HepG2 (cell line): ENCODE results near the gene PLXNA4. TPM values are rescaled to one million over a fixed set of nuclear protein-coding genes. Genes with fewer than 3 reads are reported as not detected.

Experiments
- ATAC-seq: fragments of 200-7000 bp; cut with Tn5 transposase; 3 replicates; pipeline ENCODE4 v1.9.1; 2020; ENCODE audit warnings: mild to moderate bottlenecking, moderate library complexity
- BruUV-seq: library from RNA; stranded (reverse); fragments of 400-500 nt; replicated peaks from 2 replicates; lab custom pipeline; 2021; lab: Mats Ljungman, UMichigan
- CTCF ChIA-PET: fragments of 300-600 bp; formaldehyde crosslinking; extraction: SDS; loops from one replicate; lab custom pipeline; 2021; ENCODE audit warnings: low total read pairs, inconsistent platforms, low intra/inter-chr PET ratio; lab: Yijun Ruan, JAX
- POLR2A ChIA-PET: fragments of 350-600 bp; sonication (Branson Sonifier 250); formaldehyde crosslinking; loops from one replicate; lab custom pipeline; 2020; ENCODE audit warnings: antibody characterized with exemption, inconsistent platforms; lab: Yijun Ruan, JAX
- DNase-seq: peaks from one replicate; pipeline ENCODE4 v3.0.0-alpha.2; 2015; ENCODE audit warnings: low spot score
- FAIRE-seq: peaks from 3 replicates; lab custom pipeline; 2011; peaks lifted over from hg19 to GRCh38; lab: Jason Lieb, UNC
- H2AFZ ChIP-seq: one replicate; pipeline ENCODE4 v1.6.1; 2011; ENCODE audit warnings: low read length, inconsistent platforms
- H3K27ac ChIP-seq: fragments of 300-600 bp; 3 replicates; pipeline ENCODE4 v1.8.0; 2011; ENCODE audit warnings: mixed run types, mild to moderate bottlenecking, mixed read lengths, low read length, inconsistent platforms; ENCODE audit not compliant: insufficient read depth; ENCODE audit errors: extremely low read length
- H3K27me3 ChIP-seq, 2 experiments: fragments of 200-600 bp in 1 of 2; 2 replicates in 1 of 2; 3 replicates in 1 of 2; pipeline versions ENCODE4 v1.6.0 to v1.8.0; 2011; ENCODE audit warnings: low read length in 2 of 2, mild to moderate bottlenecking in 2 of 2, moderate library complexity in 2 of 2, inconsistent platforms in 1 of 2; ENCODE audit not compliant: insufficient read depth in 2 of 2, control insufficient read depth in 1 of 2
- H3K36me3 ChIP-seq, 2 experiments: fragments of 200-600 bp in 1 of 2; replicated peaks in 1 of 2; 2 replicates in 1 of 2; 3 replicates in 1 of 2; pipeline versions ENCODE4 v1.5.1 to v1.8.0; 2011; ENCODE audit warnings: low read length in 2 of 2, inconsistent platforms in 1 of 2; ENCODE audit not compliant: insufficient read depth in 2 of 2, control insufficient read depth in 1 of 2
- H3K4me1 ChIP-seq: 2 replicates; pipeline ENCODE4 v1.5.1; 2012; ENCODE audit warnings: low read length, inconsistent platforms; ENCODE audit not compliant: insufficient read depth
- H3K4me2 ChIP-seq: 2 replicates; pipeline ENCODE4 v1.6.0; 2011; ENCODE audit warnings: low read depth, low read length, inconsistent platforms
- H3K4me3 ChIP-seq, 3 experiments: fragments of 200-600 bp in 1 of 3; sonication (generic), shearing (Covaris generic) in 1 of 3; replicated peaks in 1 of 3; 2 replicates each; pipeline ENCODE4 v1.5.1; 2011 to 2016; ENCODE audit warnings: low read length in 3 of 3, inconsistent platforms in 2 of 3, low read depth in 2 of 3, mild to moderate bottlenecking in 2 of 3, control low read depth in 1 of 3, mixed read lengths in 1 of 3; ENCODE audit not compliant: insufficient read depth in 1 of 3
- H3K79me2 ChIP-seq: one replicate; pipeline ENCODE4 v1.6.1; 2011; ENCODE audit warnings: low read length, inconsistent platforms; ENCODE audit not compliant: insufficient read depth
- H3K9ac ChIP-seq: 2 replicates; pipeline ENCODE4 v1.6.0; 2011; ENCODE audit warnings: mild to moderate bottlenecking, low read depth, low read length, inconsistent platforms; ENCODE audit not compliant: insufficient read depth
- H3K9me3 ChIP-seq: 2 replicates; pipeline ENCODE4 v1.5.1; 2012; ENCODE audit warnings: mild to moderate bottlenecking, low read length
- H4K20me1 ChIP-seq: 2 replicates; pipeline ENCODE4 v1.6.0; 2011; ENCODE audit warnings: inconsistent platforms, mild to moderate bottlenecking, low read length, moderate library complexity; ENCODE audit not compliant: insufficient read depth
- FOXK1 ChIP-seq: sonication (generic); formaldehyde crosslinking; IDR thresholded peaks from 2 replicates; pipeline ENCODE4 v1.4.0; 2020; ENCODE audit warnings: low read depth, missing genetic modification reagents, borderline replicate concordance
- KLF15 ChIP-seq: sonication (generic); formaldehyde crosslinking; IDR thresholded peaks from 2 replicates; pipeline ENCODE4 v1.8.1; 2023; ENCODE audit warnings: borderline replicate concordance, mild to moderate bottlenecking, inconsistent platforms, missing genetic modification reagents, mixed read lengths
- MYC ChIP-seq: sonication (generic); formaldehyde crosslinking; IDR thresholded peaks from 2 replicates; pipeline ENCODE4 v1.9.0; 2021; ENCODE audit warnings: missing genetic modification reagents, borderline replicate concordance
- NFKB2 ChIP-seq: sonication (generic); formaldehyde crosslinking; IDR thresholded peaks from 2 replicates; pipeline ENCODE4 v1.4.0; 2020; ENCODE audit warnings: missing genetic modification reagents, borderline replicate concordance
- SKIL ChIP-seq: sonication (generic); formaldehyde crosslinking; IDR thresholded peaks from 2 replicates; pipeline ENCODE4 v1.8.0; 2022; ENCODE audit warnings: missing genetic modification reagents, mild to moderate bottlenecking, moderate library complexity, borderline replicate concordance
- TEAD3 ChIP-seq: optimal IDR thresholded peaks from 2 replicates; pipeline ENCODE3; 2016; ENCODE audit warnings: borderline replicate concordance
- ZNF44 ChIP-seq: sonication (generic); formaldehyde crosslinking; IDR thresholded peaks from 2 replicates; pipeline ENCODE4 v1.5.1; 2020; ENCODE audit warnings: mild to moderate bottlenecking, missing genetic modification reagents
- ZNF564 ChIP-seq: sonication (generic); formaldehyde crosslinking; IDR thresholded peaks from 2 replicates; pipeline ENCODE4 v1.8.1; 2023; ENCODE audit warnings: mild to moderate bottlenecking, missing genetic modification reagents
- ZNF740 ChIP-seq: sonication (generic); formaldehyde crosslinking; IDR thresholded peaks from 2 replicates; pipeline ENCODE4 v1.4.0; 2020; ENCODE audit warnings: missing genetic modification reagents
- WGBS: methylation state at CpG from one replicate; pipeline ENCODE4 v1.1.6; 2017; ENCODE audit warnings: low lambda C conversion rate; 5-methylcytosine and 5-hydroxymethylcytosine counted together
- in situ Hi-C: cut with HindIII; loops from 2 replicates; pipeline ENCODE4 v1.10.0; 2017; ENCODE audit warnings: low pct_unique_long_range_greater_than_20kb; ENCODE audit not compliant: extremely low pct_ligation_motif_present
- intact Hi-C: fragments of 100-400 bp; cut with micrococcal nuclease; formaldehyde crosslinking; loops from one replicate; pipeline ENCODE4 v1.10.0; 2022; ENCODE audit not compliant: unreplicated experiment
- polyA plus RNA-seq, 8 experiments: library from polyadenylated mRNA; depleted of rRNA in 3 of 8; stranded (reverse) in 7 of 8; unstranded in 1 of 8; fragments of >200 nt; fragmentation: Illumina TruSeq in 4 of 8; extraction: Trizol in 4 of 8; gene quantifications; 2 replicates each; pipeline versions ENCODE4 v1.2.1 to v1.2.3, GENCODE V29; 2011 to 2016; ENCODE audit warnings: low read depth in 4 of 8, missing spikeins in 1 of 8, mixed read lengths in 1 of 8; ENCODE audit not compliant: insufficient read depth in 1 of 8
- total RNA-seq, 5 experiments: library from RNA; depleted of rRNA; stranded (reverse); fragments of >200 nt; fragmentation: Illumina TruSeq; extraction: Trizol; gene quantifications; 2 replicates each; pipeline ENCODE4 v1.2.3, GENCODE V29; 2016; ENCODE audit warnings: low read depth in 1 of 5
- TF ChIP-seq, protein P1 (sequence below), 2 experiments: sonication (generic) in 1 of 2; formaldehyde crosslinking in 1 of 2; IDR thresholded peaks; 2 replicates each; pipeline versions ENCODE4 v1.5.1 to v1.6.1; 2011 to 2020; ENCODE audit warnings: borderline replicate concordance in 1 of 2, low read depth in 1 of 2, low read length in 1 of 2, mild to moderate bottlenecking in 1 of 2, missing genetic modification reagents in 1 of 2, moderate library complexity in 1 of 2
- TF ChIP-seq, protein P2 (sequence below): sonication (generic); formaldehyde crosslinking; IDR thresholded peaks from 2 replicates; pipeline ENCODE4 v1.9.0; 2022; ENCODE audit warnings: low read depth, missing genetic modification reagents
- TF ChIP-seq, protein P3 (sequence below): sonication (generic); formaldehyde crosslinking; IDR thresholded peaks from 2 replicates; pipeline ENCODE4 v1.4.0; 2020; ENCODE audit warnings: mild to moderate bottlenecking, missing genetic modification reagents
- TF ChIP-seq, protein P4 (sequence below): sonication (generic); formaldehyde crosslinking; IDR thresholded peaks from 2 replicates; pipeline ENCODE4 v1.9.0; 2021; ENCODE audit warnings: missing genetic modification reagents, mild to moderate bottlenecking, borderline replicate concordance

PLXNA4 gene
- total and polyA plus RNA-seq, 2 of the 13 experiments (the other 11 are each of a cell fraction or from before 2014, with no cell fraction given): 0.01 to 0.04 TPM

DNA sequence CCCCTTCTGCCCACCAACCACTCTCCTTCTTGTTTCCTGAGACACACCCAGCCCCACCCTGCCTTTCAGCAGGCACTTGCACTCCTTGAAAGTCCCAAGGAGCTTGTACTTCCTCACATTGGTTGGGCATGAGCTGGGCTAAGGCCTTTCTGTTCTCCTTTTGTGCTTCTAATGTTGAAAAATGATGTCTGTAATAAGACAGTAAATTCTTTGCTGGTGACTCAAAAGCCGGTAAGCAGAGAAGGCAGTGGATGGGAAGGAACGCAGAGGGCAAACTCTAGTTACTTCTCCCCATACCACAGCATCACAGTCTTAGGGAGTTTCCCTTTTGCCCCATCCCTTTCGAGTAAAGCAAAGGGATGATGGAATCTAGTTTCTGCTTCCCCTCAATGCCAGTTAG, 185.6 kb downstream of the PLXNA4 start:
- H3K27me3 ChIP-seq: peaks cover 0 to 8% of the 10 kb centered on the region in 2 experiments; a peak in 1 of 5 replicates
- WGBS: 1% methylated on average over 3 of the region's 3 CpGs
- no peaks in the 10 kb centered on the region for H4K20me1 ChIP-seq
- no peak overlapping the region for H3K27ac ChIP-seq
- no peaks in the 10 kb centered on the region for H3K79me2 ChIP-seq
- H3K4me1 ChIP-seq: no peaks in the 10 kb centered on the region
- CTCF ChIA-PET: no interaction called here
- BruUV-seq: no TSS peak
- H3K9me3 ChIP-seq: no peaks in the 10 kb centered on the region
- H3K4me2 ChIP-seq: no peak overlapping the region
- H3K4me3 ChIP-seq: no peak overlapping the region
- POLR2A ChIA-PET: no interaction called here
- no peak overlapping the region for H3K9ac ChIP-seq
- ATAC-seq (no peak), DNase-seq (no peak), FAIRE-seq (no peak)
- H3K36me3 ChIP-seq: no peaks in the 10 kb centered on the region
- intact Hi-C loops (no loop called here), in situ Hi-C loops (no loop called here)
- H2AFZ ChIP-seq: no peak overlapping the region
- no peak for TF ChIP-seq MYC
- no peak for TF ChIP-seq FOXK1
- no peak for TF ChIP-seq TEAD3 (CRISPR knock-in tag)
- no peak for TF ChIP-seq KLF15 (CRISPR knock-in tag)
- TF ChIP-seq SKIL (CRISPR knock-in tag): no peak
- TF ChIP-seq, protein P1, sequence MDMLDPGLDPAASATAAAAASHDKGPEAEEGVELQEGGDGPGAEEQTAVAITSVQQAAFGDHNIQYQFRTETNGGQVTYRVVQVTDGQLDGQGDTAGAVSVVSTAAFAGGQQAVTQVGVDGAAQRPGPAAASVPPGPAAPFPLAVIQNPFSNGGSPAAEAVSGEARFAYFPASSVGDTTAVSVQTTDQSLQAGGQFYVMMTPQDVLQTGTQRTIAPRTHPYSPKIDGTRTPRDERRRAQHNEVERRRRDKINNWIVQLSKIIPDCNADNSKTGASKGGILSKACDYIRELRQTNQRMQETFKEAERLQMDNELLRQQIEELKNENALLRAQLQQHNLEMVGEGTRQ (IDR thresholded peaks at IDR 0.05; ENCODE audit: low read depth, low read length): no peak
- TF ChIP-seq, protein P1 (CRISPR knock-in tag; IDR thresholded peaks at IDR 0.05; ENCODE audit: borderline replicate concordance): no peak
- no peak for TF ChIP-seq ZNF740 (CRISPR knock-in tag)
- TF ChIP-seq, protein P2, sequence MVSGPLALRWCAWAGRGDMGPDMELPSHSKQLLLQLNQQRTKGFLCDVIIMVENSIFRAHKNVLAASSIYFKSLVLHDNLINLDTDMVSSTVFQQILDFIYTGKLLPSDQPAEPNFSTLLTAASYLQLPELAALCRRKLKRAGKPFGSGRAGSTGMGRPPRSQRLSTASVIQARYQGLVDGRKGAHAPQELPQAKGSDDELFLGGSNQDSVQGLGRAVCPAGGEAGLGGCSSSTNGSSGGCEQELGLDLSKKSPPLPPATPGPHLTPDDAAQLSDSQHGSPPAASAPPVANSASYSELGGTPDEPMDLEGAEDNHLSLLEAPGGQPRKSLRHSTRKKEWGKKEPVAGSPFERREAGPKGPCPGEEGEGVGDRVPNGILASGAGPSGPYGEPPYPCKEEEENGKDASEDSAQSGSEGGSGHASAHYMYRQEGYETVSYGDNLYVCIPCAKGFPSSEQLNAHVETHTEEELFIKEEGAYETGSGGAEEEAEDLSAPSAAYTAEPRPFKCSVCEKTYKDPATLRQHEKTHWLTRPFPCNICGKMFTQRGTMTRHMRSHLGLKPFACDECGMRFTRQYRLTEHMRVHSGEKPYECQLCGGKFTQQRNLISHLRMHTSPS (CRISPR knock-in tag): no peak
- no peak for TF ChIP-seq NFKB2 (CRISPR knock-in tag)
- TF ChIP-seq, protein P3, sequence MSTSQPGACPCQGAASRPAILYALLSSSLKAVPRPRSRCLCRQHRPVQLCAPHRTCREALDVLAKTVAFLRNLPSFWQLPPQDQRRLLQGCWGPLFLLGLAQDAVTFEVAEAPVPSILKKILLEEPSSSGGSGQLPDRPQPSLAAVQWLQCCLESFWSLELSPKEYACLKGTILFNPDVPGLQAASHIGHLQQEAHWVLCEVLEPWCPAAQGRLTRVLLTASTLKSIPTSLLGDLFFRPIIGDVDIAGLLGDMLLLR (CRISPR knock-in tag): no peak
- TF ChIP-seq ZNF44 (CRISPR knock-in tag): no peak
- TF ChIP-seq ZNF564 (CRISPR knock-in tag): no peak
- TF ChIP-seq, protein P4, sequence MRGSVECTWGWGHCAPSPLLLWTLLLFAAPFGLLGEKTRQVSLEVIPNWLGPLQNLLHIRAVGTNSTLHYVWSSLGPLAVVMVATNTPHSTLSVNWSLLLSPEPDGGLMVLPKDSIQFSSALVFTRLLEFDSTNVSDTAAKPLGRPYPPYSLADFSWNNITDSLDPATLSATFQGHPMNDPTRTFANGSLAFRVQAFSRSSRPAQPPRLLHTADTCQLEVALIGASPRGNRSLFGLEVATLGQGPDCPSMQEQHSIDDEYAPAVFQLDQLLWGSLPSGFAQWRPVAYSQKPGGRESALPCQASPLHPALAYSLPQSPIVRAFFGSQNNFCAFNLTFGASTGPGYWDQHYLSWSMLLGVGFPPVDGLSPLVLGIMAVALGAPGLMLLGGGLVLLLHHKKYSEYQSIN (CRISPR knock-in tag): no peak
